Mammary epithelial cell (primary cell): ENCODE data around the gene RBM47.

Source experiments
- EZH2 ChIP-seq: IDR thresholded peaks from 2 replicates; pipeline ENCODE4 v1.6.1; 2012; ENCODE audit warnings: low read length, inconsistent platforms, borderline replicate concordance
- TF ChIP-seq, protein P1 (sequence below), 2 donors: IDR thresholded peaks in 1 of 2; conservative IDR thresholded peaks in 1 of 2; 2 replicates each; pipeline ENCODE4 v1.5.1; 2011 to 2012; ENCODE audit warnings: inconsistent platforms in 2 of 2, low read length in 2 of 2, mild to moderate bottlenecking in 2 of 2, control low read depth in 1 of 2, low read depth in 1 of 2; ENCODE audit not compliant: insufficient read depth in 1 of 2; ENCODE audit errors: extremely low read depth in 1 of 2

DNA sequence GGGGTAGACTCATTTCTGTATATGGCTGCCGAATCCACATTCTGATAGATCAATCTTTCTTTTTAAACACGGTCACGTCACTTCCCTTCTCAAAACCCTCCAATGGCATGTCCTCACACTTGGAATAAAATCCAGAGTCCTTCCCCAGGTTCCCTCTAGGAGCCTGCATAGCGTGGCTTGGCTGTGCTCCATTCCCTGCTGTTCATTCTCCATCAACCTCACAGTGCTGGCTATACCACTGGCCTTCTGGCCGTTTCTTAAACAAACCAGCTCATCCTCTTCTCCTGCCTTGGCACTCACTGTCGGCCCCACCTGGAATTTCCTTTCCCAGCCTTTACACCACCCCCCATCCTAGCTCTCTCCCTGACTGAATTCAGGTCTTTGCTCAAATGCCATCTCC, 77.1 kb downstream of the RBM47 start:
- TF ChIP-seq, protein P1, sequence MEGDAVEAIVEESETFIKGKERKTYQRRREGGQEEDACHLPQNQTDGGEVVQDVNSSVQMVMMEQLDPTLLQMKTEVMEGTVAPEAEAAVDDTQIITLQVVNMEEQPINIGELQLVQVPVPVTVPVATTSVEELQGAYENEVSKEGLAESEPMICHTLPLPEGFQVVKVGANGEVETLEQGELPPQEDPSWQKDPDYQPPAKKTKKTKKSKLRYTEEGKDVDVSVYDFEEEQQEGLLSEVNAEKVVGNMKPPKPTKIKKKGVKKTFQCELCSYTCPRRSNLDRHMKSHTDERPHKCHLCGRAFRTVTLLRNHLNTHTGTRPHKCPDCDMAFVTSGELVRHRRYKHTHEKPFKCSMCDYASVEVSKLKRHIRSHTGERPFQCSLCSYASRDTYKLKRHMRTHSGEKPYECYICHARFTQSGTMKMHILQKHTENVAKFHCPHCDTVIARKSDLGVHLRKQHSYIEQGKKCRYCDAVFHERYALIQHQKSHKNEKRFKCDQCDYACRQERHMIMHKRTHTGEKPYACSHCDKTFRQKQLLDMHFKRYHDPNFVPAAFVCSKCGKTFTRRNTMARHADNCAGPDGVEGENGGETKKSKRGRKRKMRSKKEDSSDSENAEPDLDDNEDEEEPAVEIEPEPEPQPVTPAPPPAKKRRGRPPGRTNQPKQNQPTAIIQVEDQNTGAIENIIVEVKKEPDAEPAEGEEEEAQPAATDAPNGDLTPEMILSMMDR (conservative IDR thresholded peaks at IDR 0.05 in 1 of 2, IDR thresholded peaks at IDR 0.05 in 1 of 2; ENCODE audit: extremely low read depth in 1 of 2, insufficient read depth in 1 of 2, low read depth in 1 of 2, low read length in 2 of 2), result no peak
- TF ChIP-seq EZH2, result no peak
